Activated CD8-positive, alpha-beta memory T cell treated with anti-CD3 and anti-CD28 coated beads for 48 hours (primary cell): ENCODE results near the gene VEZT.
A peak's percentile ranks its signal among the peaks of the same experiment; 100 is the strongest.
"Not testable (repeated sequence)": the region's sequence is repeated elsewhere in the genome, so short reads cannot be mapped to it uniquely, and the experiment has no call there.

Source experiments
- DNase-seq, 3 experiments: peaks; one replicate each; pipeline ENCODE4 v3.0.0-alpha.2; 2020; ENCODE audit warnings: low read depth in 2 of 3, low spot score in 2 of 3

The VEZT gene

GRCh38 chr12:95217377-95218149 is at the start of gene VEZT, which contains the start of gene FGD6:
VEZT (plus strand) TSS chr12:95217807; CDS start chr12:95217851, 44 bp downstream.
FGD6 (minus strand) TSS chr12:95217467; CDS start chr12:95217240, 227 bp downstream.
- DNase-seq = peak; percentile 66 to 93 (median 82)

GRCh38 chr12:95168746-95169145 is 48.9 kb upstream of the VEZT start:
- DNase-seq = no peak

GRCh38 chr12:95169368-95169767 is 48.2 kb upstream of the VEZT start:
- no peak for DNase-seq

GRCh38 chr12:95173392-95174251 is 44.0 kb upstream of the VEZT start:
- DNase-seq = no peak

GRCh38 chr12:95177201-95177768 is 40.3 kb upstream of the VEZT start:
- DNase-seq = no peak

GRCh38 chr12:95178136-95178535 is 39.5 kb upstream of the VEZT start:
- no peak for DNase-seq

GRCh38 chr12:95179011-95179410 is 38.6 kb upstream of the VEZT start:
- no peak for DNase-seq

- no peak for DNase-seq
Observed at GRCh38 chr12:95181103-95181502, 36.5 kb upstream of the VEZT start.

GRCh38 chr12:95182868-95183415 is 34.7 kb upstream of the VEZT start:
- DNase-seq = no peak

GRCh38 chr12:95184121-95184520 is 33.5 kb upstream of the VEZT start:
- DNase-seq = no peak

GRCh38 chr12:95185072-95185471 is 32.5 kb upstream of the VEZT start:
- no peak for DNase-seq

- DNase-seq = no peak
Observed at GRCh38 chr12:95185854-95186253, 31.8 kb upstream of the VEZT start.

GRCh38 chr12:95187865-95188415 is 29.7 kb upstream of the VEZT start:
- DNase-seq = no peak

- DNase-seq = no peak
Observed at GRCh38 chr12:95191060-95191696, 26.4 kb upstream of the VEZT start.

GRCh38 chr12:95192271-95192670 is 25.3 kb upstream of the VEZT start:
- no peak for DNase-seq

- no peak for DNase-seq
Observed at GRCh38 chr12:95193139-95193538, 24.5 kb upstream of the VEZT start.

GRCh38 chr12:95195122-95195521 is 22.5 kb upstream of the VEZT start:
- no peak for DNase-seq

- DNase-seq = not testable (repeated sequence)
Observed at GRCh38 chr12:95196875-95197569, 20.6 kb upstream of the VEZT start.

- no peak for DNase-seq
Observed at GRCh38 chr12:95197636-95198035, 20.0 kb upstream of the VEZT start.

- no peak for DNase-seq
Observed at GRCh38 chr12:95198914-95199313, 18.7 kb upstream of the VEZT start.
